GM10266 (cell line): ENCODE results near the gene SENP8.

ENCODE experiments used
- DNase-seq: peaks from one replicate; pipeline ENCODE4 v3.0.0; 2012; ENCODE audit errors: extremely low spot score
- CTCF ChIP-seq: IDR thresholded peaks from 2 replicates; pipeline ENCODE4 v1.5.1; 2012; ENCODE audit warnings: mild to moderate bottlenecking, low read depth; ENCODE audit not compliant: control insufficient read depth, insufficient read depth; ENCODE audit errors: missing control alignments

Gene SENP8

DNA sequence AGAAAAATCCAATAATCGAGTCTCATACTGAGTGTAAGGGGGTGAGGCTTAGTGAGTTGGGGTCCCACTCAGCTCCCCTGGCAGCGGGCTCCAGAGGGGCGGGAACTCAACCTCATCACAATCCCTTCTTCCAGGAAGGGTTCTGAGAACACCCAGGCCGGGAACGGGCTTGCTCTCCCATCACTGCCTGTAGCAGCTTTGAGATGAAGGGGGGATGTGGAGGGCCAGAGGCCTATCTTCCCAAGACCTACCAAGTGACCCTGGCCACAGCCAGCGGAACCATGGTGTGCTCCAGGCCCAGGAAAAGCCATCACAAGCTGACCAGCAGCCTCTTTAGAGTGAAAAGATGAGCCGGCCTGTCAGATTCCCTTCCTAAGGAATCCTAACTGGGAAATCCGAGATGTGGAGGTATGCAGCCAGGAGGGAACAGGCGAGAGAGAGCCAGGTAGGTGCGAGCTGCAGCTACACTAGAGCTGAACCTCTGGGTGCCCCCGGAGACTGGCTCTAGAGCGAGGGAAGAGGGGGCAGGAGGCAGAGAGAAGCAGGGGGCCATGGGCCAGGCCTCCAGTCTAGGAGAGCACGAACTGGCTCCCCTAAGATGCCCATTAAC lies 60.9 kb downstream of the SENP8 start:
- TF ChIP-seq CTCF = no peak
- DNase-seq = no peak

GRCh38 chr15:72179950-72180581 lies 61.9 kb downstream of the SENP8 start:
- DNase-seq = no peak
- no peak for TF ChIP-seq CTCF

- TF ChIP-seq CTCF = no peak
- no peak for DNase-seq
Observed at GRCh38 chr15:72180761-72181324, 62.6 kb downstream of the SENP8 start.

GRCh38 chr15:72182244-72182643 lies 64.0 kb downstream of the SENP8 start:
- TF ChIP-seq CTCF = no peak
- DNase-seq = no peak

DNA sequence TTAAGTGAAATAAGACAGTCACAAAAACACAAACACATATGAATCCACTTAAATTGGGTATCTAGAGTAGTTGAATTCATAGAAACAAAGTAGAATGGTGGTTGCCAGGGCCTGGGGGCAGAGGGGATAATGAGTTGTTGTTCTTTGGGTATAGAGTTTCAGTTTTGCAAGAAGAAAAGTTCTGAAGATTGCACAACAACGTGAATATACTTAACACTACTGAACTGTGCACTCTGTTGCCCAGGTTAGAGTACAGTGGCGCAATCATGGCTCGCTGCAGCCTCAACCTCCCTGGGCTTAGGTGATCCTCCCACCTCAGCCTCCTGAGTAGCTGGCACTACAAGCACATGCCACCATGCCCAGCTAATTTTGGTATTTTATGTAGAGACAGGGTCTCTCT lies 64.5 kb downstream of the SENP8 start:
- TF ChIP-seq CTCF = no peak
- no peak for DNase-seq

DNA sequence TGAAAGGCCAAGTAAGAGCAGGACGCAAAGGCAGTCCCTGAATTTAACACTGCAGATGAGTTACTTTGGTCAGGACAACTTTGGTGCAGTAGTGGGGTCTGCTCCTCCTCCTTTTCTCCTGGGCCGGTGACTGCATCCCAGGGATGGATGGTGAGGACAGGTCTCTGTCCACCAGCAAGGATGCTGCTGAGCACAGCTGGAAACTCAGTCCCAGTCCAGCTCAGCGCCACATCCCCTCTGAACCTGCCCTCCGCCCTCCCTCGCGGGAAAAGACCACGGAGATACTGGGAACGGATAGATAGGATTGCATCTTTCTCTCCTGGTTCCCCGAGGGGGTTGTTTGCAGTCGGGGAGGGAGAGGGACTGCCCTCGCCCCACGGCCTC lies 65.6 kb downstream of the SENP8 start:
- no peak for DNase-seq
- no peak for TF ChIP-seq CTCF

DNA sequence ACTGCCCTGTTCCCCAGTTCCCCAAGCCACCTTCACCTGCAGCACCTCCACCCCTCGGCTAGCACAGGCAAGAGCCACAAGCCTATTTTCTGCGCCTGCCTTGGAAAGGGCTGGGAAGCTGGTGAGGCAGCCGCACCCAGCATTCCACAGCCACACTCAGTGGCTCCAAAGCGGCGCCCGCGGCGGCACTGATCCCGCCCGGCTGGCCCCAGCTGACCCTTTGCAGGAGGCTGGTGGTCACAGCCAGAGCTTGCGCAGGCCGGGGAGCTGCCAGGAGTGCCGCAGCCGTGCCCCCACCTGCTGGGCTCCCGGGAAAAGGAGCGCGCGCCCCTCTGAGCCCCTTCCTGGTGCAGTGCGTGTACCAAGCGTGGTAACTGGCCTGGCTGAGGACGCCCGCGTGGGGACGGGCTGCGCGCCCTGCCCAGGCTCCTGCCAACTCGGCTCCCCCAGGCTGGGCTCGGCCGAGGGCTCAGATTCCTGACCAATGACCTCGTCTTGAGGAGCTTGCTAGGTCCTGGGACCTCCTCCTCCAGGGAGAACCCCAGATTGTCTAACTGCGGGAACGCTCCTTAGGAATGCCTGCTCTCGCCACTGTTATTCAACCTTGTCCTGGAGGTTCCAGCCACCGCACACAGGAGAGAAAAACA lies 66.1 kb downstream of the SENP8 start:
- DNase-seq = no peak
- TF ChIP-seq CTCF = no peak
